ENCODE measurements around the gene SEMA5A. TPM values are rescaled to one million over a fixed set of nuclear protein-coding genes. Genes with fewer than 3 reads are reported as not detected.

Gene SEMA5A
- total and polyA plus RNA-seq, 2 of the 8 experiments (the other 6 are each of a cell fraction or from before 2014, with no cell fraction given): 5.3 to 8.9 TPM

DNA sequence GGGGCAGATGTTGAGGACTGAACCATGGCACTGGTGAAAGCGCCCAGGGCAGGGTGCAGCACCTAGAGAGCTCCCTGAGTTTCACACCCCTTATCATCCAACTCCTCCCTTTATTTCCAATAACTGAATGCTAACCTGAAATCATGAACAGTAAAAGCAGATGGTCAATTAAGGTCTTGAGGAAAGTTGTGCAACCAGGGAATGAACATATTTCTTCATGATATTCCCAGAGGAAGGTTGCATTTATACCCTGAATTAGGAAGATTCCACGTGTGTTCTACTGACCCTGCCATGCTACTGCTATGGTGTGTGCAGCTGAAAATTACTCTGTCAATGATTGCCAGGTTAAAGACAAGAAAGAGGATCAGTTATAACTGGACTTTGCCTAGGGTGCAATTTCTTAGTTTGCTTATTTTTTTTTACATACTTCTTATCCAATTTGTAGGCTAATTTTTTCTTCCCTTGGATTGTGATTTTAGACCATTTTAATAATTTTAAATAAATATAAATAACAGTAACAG, 319.8 kb downstream of the SEMA5A start:
- Histone ChIP-seq H3K36me3 (ENCODE audit: control insufficient read depth in 2 of 4, insufficient read depth in 4 of 4, low read length in 3 of 4) (no peaks in the 10 kb centered on the region), H4K20me1 (replicated peaks in 1 of 2; ENCODE audit: control insufficient read depth in 1 of 2, insufficient read depth in 2 of 2, low read length in 2 of 2) (no peaks in the 10 kb centered on the region), H4K5ac (ENCODE audit: insufficient read length, low read depth, low read length) (no peak overlapping the region), H4K91ac (replicated peaks; ENCODE audit: insufficient read length, low read length) (no peak overlapping the region), H3K79me2 (ENCODE audit: control insufficient read depth in 1 of 2, insufficient read depth in 2 of 2, low read length in 2 of 2) (no peaks in the 10 kb centered on the region), H2BK12ac (ENCODE audit: low read depth, low read length) (no peak overlapping the region), H2BK120ac (replicated peaks; ENCODE audit: low read depth, low read length) (no peak overlapping the region), H3K27ac (ENCODE audit: low read depth, low read length) (no peak overlapping the region), H4K8ac (ENCODE audit: extremely low read depth, insufficient read depth, low read length) (no peak overlapping the region), H2BK20ac (ENCODE audit: low read length) (no peak overlapping the region), H3K27me3 (replicated peaks in 1 of 4; ENCODE audit: control insufficient read depth in 3 of 4, extremely low read depth in 1 of 4, insufficient read depth in 3 of 4, low read length in 3 of 4) (no peaks in the 10 kb centered on the region), H3K23ac (ENCODE audit: insufficient read length) (no peak overlapping the region), H3K4ac (replicated peaks; ENCODE audit: insufficient read length, low read depth, low read length) (no peak overlapping the region), H3K18ac (ENCODE audit: extremely low read depth, low read length) (no peak overlapping the region), H3K14ac (ENCODE audit: insufficient read length) (no peak overlapping the region), H3K4me2 (ENCODE audit: insufficient read depth in 1 of 2, low read depth in 2 of 2, low read length in 2 of 2) (no peak overlapping the region), H3K4me1 (replicated peaks in 1 of 4; ENCODE audit: control insufficient read depth in 3 of 4, insufficient read depth in 4 of 4, low read length in 3 of 4) (peaks cover 7 to 12% (median 10%) of the 10 kb centered on the region in 4 experiments; a peak in 6 of 7 replicates), H3K79me1 (ENCODE audit: low read depth, low read length) (no peaks in the 10 kb centered on the region; the same call in 1 of the 2 replicates), H3K56ac (replicated peaks; ENCODE audit: insufficient read length, low read depth, low read length) (no peak overlapping the region), H3K9me3 (ENCODE audit: insufficient read depth in 2 of 2, low read depth in 1 of 2, low read length in 1 of 2) (no peaks in the 10 kb centered on the region), H2AFZ (ENCODE audit: low read length) (no peak overlapping the region), H3K9ac (replicated peaks in 1 of 4; ENCODE audit: extremely low read depth in 1 of 4, low read depth in 3 of 4, low read length in 3 of 4) (no peak overlapping the region), H2BK5ac (ENCODE audit: low read depth, low read length) (no peak overlapping the region), H2BK15ac (ENCODE audit: low read length) (no peak overlapping the region), H2AK5ac (ENCODE audit: low read depth, low read length) (no peak overlapping the region), H3K4me3 (ENCODE audit: extremely low read depth in 1 of 4, insufficient read depth in 2 of 4, low read depth in 3 of 4, low read length in 4 of 4) (no peak overlapping the region), H3K23me2 (ENCODE audit: low read depth, low read length) (no peaks in the 10 kb centered on the region)
- DNase-seq (ENCODE audit: low read depth in 1 of 2, low spot score in 2 of 2) (no peak), FAIRE-seq (no peak)
- CTCF ChIA-PET (ENCODE audit: partially characterized antibody): no interaction called here
- WGBS, 2 experiments (ENCODE audit: extremely low coverage in 1 of 2, insufficient coverage in 1 of 2, insufficient read length in 1 of 2, insufficient replicate concordance in 2 of 2, low coverage in 1 of 2, low lambda C conversion rate in 2 of 2, missing lambda C conversion rate in 1 of 2): 83% methylated on average over 2 of the region's 2 CpGs; no CpG with 5 or more reads in 1 of the 2 experiments
- no peak for TF ChIP-seq NRF1 (IDR thresholded peaks at IDR 0.05; ENCODE audit: low read depth, low read length)
- no peak for TF ChIP-seq TEAD4 (IDR thresholded peaks at IDR 0.05; ENCODE audit: low read depth, low read length)
- TF ChIP-seq ATF2 (IDR thresholded peaks at IDR 0.05; ENCODE audit: low read length): no peak
- no peak for TF ChIP-seq SIRT6 (IDR thresholded peaks at IDR 0.05; ENCODE audit: low read length)
- POLR2A ChIA-PET (ENCODE audit: partially characterized antibody): no interaction called here

Measured in H1 (cell line).